DMS53 treated with DMSO at 0.1 percent for 48 hours (cell line): ENCODE data around the gene GRID1.
"Not testable (repeated sequence)": the region's sequence is repeated elsewhere in the genome, so short reads cannot be mapped to it uniquely, and the experiment has no call there.

Source experiments
- DNase-seq: peaks from one replicate; lab custom pipeline; 2025; ENCODE audit not compliant: unreplicated experiment; lab: John Stamatoyannopoulos, UW

The GRID1 gene

GRCh38 chr10:86051586-86051985 lies 315.0 kb downstream of the GRID1 start:
- DNase-seq, result no peak

GRCh38 chr10:86049442-86049841 lies 317.2 kb downstream of the GRID1 start:
- DNase-seq, result no peak

- no peak for DNase-seq
These were observed 317.6 kb downstream of the GRID1 start for GRCh38 chr10:86048973-86049372.

GRCh38 chr10:86048571-86048970 lies 318.0 kb downstream of the GRID1 start:
- DNase-seq, result no peak

- DNase-seq, result no peak
These were observed 319.0 kb downstream of the GRID1 start for GRCh38 chr10:86047588-86047987.

GRCh38 chr10:86046845-86047460 lies 319.6 kb downstream of the GRID1 start:
- no peak for DNase-seq

- DNase-seq, result no peak
These were observed 320.7 kb downstream of the GRID1 start for GRCh38 chr10:86045896-86046295.

GRCh38 chr10:86044029-86044428 lies 322.6 kb downstream of the GRID1 start:
- DNase-seq, result no peak

- DNase-seq, result no peak
These were observed 323.4 kb downstream of the GRID1 start for GRCh38 chr10:86043236-86043635.

- DNase-seq, result no peak
These were observed 324.4 kb downstream of the GRID1 start for GRCh38 chr10:86042161-86042560.

GRCh38 chr10:86041116-86041515 lies 325.5 kb downstream of the GRID1 start:
- no peak for DNase-seq

GRCh38 chr10:86038371-86038770 lies 328.2 kb downstream of the GRID1 start:
- DNase-seq, result no peak

- no peak for DNase-seq
These were observed 329.5 kb downstream of the GRID1 start for GRCh38 chr10:86037096-86037495.

- no peak for DNase-seq
These were observed 330.1 kb downstream of the GRID1 start for GRCh38 chr10:86036544-86036831.

GRCh38 chr10:86035791-86036543 lies 330.6 kb downstream of the GRID1 start:
- DNase-seq, result no peak

- DNase-seq, result no peak
These were observed 331.9 kb downstream of the GRID1 start for GRCh38 chr10:86034710-86035109.

- no peak for DNase-seq
These were observed 333.0 kb downstream of the GRID1 start for GRCh38 chr10:86033581-86033980.

GRCh38 chr10:86032087-86032486 lies 334.5 kb downstream of the GRID1 start:
- not testable (repeated sequence) for DNase-seq

- no peak for DNase-seq
These were observed 336.3 kb downstream of the GRID1 start for GRCh38 chr10:86030312-86030711.

GRCh38 chr10:86027346-86027745 lies 339.2 kb downstream of the GRID1 start:
- DNase-seq, result no peak

GRCh38 chr10:86025509-86025908 lies 341.1 kb downstream of the GRID1 start:
- no peak for DNase-seq

- DNase-seq, result no peak
These were observed 342.1 kb downstream of the GRID1 start for GRCh38 chr10:86024281-86025041.
